HG03378 (cell line): ENCODE measurements around the gene STARD13.
"Not testable (repeated sequence)": the region's sequence is repeated elsewhere in the genome, so short reads cannot be mapped to it uniquely, and the experiment has no call there.

ENCODE experiments used
- ATAC-seq: cut with Tn5 transposase; IDR thresholded peaks from one replicate; pipeline ENCODE4 v1.9.1; 2021; ENCODE audit warnings: mild to moderate bottlenecking, moderate library complexity; ENCODE audit not compliant: unreplicated experiment

Gene STARD13

GRCh38 chr13:33181264-33181663, 104.3 kb downstream of the STARD13 start:
- ATAC-seq = no peak

- no peak for ATAC-seq
These were observed 105.3 kb downstream of the STARD13 start for GRCh38 chr13:33180122-33180804.

- no peak for ATAC-seq
These were observed 106.1 kb downstream of the STARD13 start for GRCh38 chr13:33179463-33179862.

GRCh38 chr13:33178209-33178840, 107.2 kb downstream of the STARD13 start:
- no peak for ATAC-seq

GRCh38 chr13:33177340-33178208, 108.0 kb downstream of the STARD13 start:
- not testable (repeated sequence) for ATAC-seq

GRCh38 chr13:33176526-33176925, 109.0 kb downstream of the STARD13 start:
- no peak for ATAC-seq

GRCh38 chr13:33175991-33176390, 109.6 kb downstream of the STARD13 start:
- no peak for ATAC-seq

GRCh38 chr13:33174931-33175330, 110.6 kb downstream of the STARD13 start:
- ATAC-seq = no peak

- ATAC-seq = no peak
These were observed 111.1 kb downstream of the STARD13 start for GRCh38 chr13:33174491-33174890.

GRCh38 chr13:33172911-33173310, 112.6 kb downstream of the STARD13 start:
- no peak for ATAC-seq

- ATAC-seq = no peak
These were observed 113.2 kb downstream of the STARD13 start for GRCh38 chr13:33172400-33172799.

- no peak for ATAC-seq
These were observed 116.1 kb downstream of the STARD13 start for GRCh38 chr13:33169273-33169980.

- ATAC-seq = no peak
These were observed 117.1 kb downstream of the STARD13 start for GRCh38 chr13:33168321-33168960.

- ATAC-seq = no peak
These were observed 118.1 kb downstream of the STARD13 start for GRCh38 chr13:33167491-33167890.

- ATAC-seq = no peak
These were observed 119.8 kb downstream of the STARD13 start for GRCh38 chr13:33165787-33166186.

- no peak for ATAC-seq
These were observed 121.2 kb downstream of the STARD13 start for GRCh38 chr13:33164331-33164730.

- not testable (repeated sequence) for ATAC-seq
These were observed 122.8 kb downstream of the STARD13 start for GRCh38 chr13:33162725-33163124.

- ATAC-seq = no peak
These were observed 126.7 kb downstream of the STARD13 start for GRCh38 chr13:33158816-33159215.

- no peak for ATAC-seq
These were observed 127.3 kb downstream of the STARD13 start for GRCh38 chr13:33158271-33158670.

GRCh38 chr13:33154911-33155310, 130.6 kb downstream of the STARD13 start:
- no peak for ATAC-seq
